ENCODE data around the gene CSE1L.
"Not testable (repeated sequence)": the region's sequence is repeated elsewhere in the genome, so short reads cannot be mapped to it uniquely, and the experiment has no call there.

Gene CSE1L

DNA sequence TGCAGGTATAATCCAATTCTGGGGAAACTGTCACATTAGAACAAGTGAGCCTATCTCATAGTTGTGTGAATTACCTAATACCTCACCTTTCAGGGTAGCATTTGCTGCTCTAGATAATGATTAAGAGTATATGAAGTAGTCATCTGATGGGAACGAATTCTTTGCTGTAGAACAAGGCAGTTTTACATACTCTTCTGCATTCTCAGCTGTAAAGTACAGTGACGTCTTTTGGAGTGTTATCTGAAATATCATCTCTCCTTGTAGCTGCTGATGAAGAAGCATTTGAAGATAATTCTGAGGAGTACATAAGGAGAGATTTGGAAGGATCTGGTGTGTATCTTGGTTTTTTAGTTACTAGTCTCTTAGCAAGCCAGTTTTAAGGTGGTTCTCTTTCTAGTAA, 28.4 kb downstream of the CSE1L start:
- DNase-seq = no peak

DNA sequence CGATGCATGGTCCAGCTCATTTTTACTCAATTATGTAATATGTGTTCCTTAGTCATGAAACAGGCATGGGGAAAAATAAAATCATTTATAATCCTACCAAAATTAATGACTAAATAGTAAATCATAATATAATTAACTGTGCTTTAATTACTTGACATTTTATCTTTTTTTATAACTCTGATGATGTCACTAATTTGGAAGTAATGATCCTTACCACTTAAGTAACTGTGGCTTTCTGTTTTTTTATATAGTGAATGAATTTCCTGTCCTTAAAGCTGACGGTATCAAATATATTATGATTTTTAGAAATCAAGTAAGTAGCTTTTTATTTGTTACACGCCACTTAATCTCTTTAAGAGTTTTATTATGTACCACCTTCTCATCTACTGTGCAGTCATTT, 32.2 kb downstream of the CSE1L start:
- DNase-seq = no peak

DNA sequence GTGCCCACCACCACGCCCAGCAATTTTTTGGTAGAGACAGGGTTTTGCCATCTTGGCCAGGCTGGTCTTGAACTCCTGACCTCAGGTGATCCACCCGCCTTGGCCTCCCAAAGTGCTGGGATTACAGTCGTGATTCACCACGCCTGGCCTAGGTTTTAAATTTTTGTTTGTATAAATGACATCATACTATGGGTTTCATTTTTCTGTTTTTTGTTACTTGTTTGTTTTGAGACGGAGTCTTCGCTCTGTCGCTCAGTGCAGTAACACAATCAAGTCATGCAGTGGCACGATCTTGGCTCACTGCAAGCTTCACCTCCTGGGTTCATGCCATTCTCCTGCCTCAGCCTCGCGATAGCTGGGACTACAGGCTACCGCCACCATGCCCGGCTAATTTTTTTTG, 36.2 kb downstream of the CSE1L start:
- not testable (repeated sequence) for DNase-seq

DNA sequence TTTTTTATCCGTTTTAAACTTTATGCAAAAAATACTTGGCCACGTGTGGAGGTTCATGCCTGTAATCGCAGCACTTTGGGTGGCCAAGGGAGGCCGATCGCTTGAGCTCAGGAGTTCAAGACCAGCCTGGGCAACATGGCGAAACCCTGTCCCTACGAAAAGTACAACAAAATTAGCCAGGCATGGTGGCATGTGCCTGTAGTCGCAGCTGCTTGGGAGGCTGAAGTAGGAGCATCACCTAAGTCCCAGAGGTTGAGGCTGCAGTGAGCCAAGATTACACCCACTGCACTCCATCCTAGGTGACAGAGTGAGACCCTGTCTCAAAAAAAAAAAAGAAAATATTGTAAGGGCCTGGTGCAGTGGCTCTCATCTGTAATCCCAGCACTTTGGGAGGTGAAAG, 45.0 kb downstream of the CSE1L start:
- DNase-seq = no peak

DNA sequence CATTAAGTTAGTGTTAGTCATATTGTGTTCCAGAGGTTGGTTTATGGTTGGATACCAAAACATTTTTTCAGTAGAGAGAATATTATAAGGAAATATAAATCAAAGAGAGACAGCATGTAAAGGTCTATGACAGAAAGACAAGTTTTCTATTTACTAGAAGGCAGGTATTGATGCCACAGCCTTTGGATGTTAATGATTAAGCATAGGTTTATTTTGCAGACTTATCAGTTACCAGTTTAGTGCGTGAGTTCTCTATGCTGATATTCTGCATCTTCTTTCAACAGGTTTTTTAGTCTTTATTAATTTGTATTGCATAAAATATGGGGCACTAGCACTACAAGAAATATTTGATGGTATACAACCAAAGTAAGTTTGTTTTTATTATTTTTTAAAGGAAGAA, 45.6 kb downstream of the CSE1L start:
- no peak for DNase-seq

DNA sequence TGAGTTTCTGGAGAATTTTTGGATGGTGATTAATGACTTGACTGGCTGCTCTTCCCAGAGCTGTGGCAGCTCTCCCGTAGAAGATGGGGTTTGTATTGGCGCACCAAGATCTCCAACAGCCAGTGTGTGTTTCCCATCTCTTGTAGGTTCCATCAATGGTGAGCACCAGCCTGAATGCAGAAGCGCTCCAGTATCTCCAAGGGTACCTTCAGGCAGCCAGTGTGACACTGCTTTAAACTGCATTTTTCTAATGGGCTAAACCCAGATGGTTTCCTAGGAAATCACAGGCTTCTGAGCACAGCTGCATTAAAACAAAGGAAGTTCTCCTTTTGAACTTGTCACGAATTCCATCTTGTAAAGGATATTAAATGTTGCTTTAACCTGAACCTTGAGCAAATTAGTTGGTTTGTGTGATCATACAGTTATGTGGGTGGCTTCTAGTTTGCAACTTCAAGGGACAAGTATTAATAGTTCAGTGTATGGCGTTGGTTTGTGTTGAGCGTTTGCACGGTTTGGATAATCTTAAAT, 50.2 kb downstream of the CSE1L start:
- no peak for DNase-seq

DNA sequence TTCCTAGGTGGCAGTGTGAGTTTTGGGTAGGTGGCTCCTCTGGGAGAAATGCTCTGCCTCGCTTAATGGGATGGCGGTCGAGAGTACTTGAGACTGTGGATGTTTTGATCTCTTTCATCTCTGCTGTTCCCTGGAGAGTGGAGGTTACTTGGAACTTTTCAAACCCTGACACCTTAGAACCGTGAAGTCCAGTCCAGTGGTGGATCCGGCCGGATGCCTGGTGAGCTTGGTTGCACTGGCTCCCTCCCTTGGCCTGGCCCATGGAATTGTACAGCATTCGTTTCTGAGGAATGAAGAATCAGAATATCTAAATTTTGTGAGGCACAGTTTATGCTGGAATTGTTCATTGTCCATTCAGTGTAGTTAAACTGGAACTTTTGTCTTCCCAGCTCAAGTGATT, 51.0 kb downstream of the CSE1L start:
- no peak for DNase-seq

DNA sequence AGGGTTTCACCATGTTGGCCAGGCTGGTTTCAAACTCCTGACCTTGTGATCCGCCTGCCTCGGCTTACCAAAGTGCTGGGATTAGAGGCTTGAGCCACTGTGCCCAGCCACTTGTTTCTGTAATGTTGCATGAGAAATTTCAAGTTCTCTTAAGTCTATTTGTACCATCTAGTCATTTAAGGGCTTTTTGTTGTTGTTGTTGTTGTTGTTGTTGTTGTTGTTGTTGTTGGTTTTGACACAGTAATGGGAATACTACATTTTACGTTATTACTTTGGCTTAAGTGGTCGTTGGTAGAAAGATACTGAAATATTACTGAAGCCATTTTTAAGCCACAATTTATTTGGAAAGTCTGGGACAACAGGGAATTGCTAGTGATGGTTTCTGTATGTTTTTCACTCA, 52.0 kb downstream of the CSE1L start:
- no peak for DNase-seq

DNA sequence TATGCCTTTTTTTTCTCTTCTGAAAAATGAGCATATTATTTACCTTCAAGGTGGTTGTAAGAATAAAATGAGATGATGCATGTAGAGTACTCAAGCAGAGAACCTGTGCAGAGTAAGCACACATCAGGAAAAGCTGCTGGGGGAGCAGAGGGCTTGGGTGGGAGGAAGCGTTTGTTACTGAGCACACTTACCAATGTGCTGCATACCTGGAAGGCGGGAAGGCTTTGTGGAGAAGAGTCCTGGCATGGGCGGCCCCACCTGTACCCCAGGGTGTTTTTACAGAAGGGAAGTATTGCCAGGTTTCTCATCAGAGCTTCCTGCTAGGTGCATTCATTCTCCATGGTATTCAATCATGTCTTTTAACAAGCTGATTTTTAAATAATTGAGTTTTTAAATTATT, 52.9 kb downstream of the CSE1L start:
- DNase-seq = no peak

DNA sequence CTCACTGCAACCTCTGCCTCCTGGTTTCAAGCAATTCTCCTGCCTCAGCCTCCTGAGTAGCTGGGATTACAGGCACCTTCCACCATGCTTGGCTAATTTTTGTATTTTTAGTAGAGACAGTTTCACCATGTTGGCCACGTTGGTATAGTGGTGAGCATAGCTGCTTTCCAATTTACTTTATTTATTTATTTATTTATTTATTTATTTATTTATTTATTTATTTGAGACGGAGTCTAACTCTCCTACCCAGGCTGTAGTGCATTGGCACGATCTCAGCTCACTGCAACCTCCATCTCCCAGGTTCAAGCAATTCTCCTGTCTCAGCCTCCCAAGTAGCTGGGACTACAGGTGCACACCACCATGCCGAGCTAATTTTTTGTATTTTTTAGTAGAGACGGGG, 54.2 kb downstream of the CSE1L start:
- DNase-seq = not testable (repeated sequence)

DNA sequence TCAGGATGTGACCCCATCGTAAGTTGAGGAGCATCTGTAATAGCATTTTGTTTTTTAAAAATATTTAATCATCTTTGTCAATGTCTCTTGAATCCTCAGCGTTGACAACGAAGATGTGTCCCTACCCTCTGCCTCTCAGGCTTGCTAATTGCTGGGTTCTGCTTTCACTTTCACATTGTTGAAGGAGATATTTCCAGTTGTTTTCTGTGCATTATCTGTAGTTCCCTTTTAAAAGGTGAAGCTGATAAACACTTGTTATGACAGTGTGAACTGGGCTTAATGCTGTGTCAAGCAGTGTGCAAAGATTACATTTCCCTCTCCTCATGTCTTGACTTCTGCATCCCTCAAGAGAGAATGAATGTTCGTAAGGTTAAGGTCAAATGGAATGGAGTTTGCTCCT, 54.9 kb downstream of the CSE1L start:
- no peak for DNase-seq

DNA sequence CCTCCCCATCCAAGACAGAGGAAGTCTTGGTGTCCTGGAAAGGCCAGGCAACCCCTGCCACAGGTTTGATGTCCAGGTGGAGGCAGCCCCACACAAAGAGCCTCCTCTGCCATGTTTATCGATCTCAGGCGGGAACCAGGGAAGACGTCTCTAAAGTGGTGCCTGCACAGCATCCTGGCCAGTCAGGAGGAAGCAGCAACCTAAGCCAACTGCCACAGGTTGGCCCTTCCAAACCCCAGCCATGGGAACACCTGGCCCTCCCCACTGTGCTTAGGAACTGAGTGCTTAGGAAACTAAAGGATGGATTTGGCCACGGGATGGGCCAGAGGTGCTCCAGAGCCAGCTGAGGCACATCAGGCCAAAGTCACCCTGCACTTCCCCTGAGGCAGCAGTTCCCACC, 56.9 kb downstream of the CSE1L start:
- DNase-seq = no peak

DNA sequence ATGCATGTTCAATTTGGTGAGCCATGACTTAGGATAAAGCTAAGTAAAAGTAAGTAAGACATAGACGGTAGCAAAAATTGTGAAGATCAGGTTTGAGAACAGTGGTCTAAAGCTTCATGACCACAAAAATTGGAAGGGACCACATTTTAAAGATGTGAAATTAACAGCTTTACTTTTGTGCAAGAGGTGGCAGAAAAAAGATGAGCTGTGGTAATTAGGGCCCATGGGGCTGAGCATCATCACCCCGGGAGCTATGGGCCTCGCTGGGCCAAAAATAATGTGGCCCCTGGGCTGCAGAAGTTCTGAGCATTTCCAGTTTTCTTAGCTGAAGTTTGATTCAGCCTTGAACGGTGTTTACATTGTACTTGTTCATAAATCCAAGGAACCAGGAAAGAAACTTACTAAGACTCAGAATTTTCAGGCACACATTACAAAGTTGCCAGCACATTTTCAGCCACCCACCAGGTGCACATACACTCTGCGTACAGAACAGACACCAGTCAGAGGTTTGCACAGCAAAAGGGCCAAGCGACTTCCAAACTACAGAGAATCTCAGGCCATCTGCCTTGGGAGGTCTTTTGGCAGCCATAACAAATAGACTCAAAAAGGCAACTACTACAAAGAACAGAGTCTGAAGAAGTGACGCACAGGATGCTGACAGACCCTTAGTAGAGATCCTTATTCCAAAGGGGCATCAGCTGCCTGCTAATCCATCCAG, 57.7 kb downstream of the CSE1L start:
- DNase-seq = no peak

DNA sequence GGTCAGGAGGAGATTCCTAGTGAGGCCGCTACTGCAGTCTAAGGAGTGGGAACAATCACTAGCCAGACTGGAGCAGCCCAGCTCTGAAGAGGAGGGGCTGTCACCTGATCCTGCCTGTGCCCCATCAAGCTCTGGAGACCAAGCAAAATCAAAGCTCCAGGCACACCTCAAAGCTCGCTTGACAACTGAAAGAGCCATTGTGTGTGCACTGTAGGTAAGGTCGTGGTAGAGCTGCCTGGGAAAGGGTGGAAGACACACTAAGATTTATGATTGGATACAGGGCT, 58.2 kb downstream of the CSE1L start:
- no peak for DNase-seq

DNA sequence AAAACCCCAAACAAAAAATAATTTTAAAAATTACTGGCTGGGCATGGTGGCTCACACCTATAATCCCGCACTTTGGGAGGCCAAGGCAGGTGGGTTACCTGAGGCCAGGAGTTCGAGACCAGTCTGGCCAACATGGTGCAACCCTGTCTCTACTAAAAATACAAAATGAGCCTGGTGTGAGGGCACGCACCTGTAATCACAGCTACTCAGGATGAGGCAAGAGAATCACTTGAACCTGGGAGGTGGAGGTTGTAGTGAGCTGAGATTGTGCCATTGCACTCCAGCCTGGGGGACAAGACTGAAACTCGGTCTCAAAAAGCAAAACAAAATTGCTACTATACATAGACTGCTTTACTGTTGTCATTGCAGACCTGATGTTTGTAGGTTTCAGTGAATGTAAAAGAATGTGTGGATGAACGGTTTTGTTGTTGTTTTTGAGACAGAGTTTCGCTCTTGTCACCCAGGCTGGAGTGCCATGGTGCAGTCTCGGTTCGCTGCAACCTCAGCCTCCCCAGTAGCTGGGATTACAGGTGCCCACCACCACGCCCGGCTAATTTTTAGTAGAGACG, 59.0 kb downstream of the CSE1L start:
- not testable (repeated sequence) for DNase-seq

DNA sequence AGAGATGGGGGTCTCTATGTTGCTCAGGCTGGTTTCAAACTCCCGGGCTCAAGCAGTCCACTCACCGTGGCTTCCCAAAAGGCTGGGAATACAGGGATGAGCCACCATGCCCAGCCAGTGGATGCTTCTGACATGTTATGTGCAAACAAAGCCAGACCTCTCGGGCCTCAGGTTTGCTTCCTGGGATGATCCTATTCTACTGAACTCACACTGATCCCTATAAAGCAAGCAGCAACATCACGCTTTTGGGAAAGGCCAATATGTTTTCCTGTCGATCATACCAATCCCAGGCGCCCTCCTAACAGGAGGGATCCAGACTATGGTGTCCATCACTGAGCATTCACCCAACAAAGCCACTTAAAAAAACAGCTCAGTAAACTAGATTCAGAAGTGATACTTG, 60.2 kb downstream of the CSE1L start:
- no peak for DNase-seq

DNA sequence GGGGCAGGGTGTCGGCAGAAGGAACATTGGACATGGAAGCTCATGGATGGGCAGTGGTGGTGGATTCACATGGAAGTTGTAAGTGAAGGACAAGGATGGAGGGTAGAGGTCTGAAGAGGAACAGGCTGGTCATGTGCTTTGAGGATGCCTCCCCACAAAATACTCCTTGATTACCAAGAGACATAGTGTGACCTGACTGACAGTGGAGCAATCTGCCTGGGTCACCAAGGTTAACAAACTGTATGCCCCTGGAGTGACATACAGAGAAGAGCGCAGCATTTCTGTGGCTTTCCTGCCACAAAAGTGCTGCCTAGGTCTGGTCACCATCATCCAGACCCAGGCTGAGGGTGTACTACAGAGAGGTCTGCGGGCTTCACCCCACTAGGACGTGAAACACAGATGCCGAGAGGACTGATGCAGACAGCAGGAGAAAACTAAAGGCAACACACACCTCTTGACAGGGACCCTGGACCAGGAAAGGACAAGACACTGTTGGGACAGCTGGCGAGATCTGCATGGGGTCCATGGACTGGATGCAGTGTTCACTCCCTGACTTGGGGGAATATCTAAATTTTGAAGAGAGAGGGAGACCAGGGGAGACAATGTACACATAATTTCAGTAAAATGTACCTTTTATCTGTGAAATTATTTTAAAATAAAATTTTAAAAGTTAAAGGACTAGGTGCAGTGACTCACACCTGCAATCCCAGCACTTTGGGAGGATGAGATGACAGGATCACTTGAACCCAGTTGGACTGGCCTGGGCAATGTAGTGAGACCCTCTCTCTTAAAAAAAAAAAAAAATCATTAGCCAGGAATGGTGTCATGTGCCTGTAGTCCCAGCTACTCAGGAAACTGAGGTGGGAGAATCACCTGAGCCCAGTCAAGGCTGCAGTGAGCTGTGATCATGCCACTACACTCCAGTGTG, 64.9 kb downstream of the CSE1L start:
- no peak for DNase-seq

DNA sequence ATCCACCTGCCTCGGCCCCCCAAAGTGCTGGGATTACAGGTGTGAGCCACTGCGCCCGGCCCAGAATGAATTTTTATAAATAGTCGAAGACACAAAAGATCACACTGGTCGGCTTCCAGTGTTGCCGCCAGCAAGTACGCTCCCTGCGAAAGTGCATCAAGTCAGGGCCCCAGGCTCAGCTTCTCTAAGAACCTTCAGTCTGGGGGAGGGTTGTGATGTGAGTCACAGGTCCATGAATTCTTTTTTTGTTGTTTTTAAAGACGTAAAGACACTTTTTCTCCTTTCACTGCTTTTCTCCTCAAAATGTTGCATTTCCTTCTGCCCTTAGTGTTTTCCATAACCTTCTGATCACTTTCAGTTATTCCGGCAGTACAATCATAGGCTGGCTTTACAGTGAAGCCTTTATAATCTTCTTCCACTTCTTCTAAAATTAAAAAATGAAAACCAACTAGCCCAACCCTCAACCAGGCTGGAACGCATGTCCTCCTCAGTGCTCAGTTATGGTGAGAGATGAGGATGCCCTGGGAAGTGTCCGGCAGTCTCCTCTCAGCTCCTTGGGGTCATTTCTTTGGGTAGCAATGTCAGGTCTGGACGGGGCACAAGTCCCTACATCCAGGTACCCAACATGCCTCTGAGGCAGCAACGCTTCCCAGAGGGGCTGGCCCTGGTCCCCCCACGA, 66.6 kb downstream of the CSE1L start:
- no peak for DNase-seq

DNA sequence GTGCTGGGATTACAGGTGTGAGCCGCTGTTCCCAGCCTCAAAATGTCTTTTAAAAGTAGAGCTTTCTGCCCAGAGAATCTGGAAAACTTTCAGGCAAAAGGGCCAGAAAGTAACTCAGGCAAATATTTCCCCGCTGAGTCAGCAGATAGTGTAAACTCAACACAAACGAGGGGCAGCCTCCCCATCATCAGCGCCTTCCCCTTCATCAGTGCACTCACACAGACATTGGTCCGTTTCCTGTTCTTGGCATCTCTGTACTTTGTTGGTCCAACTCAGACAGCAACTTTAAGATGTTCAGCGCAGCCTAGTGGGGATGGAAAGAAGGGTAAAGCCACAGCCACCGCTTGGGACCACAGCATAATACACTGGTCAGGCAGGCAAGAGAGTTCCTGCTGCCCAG, 69.5 kb downstream of the CSE1L start:
- DNase-seq = no peak

DNA sequence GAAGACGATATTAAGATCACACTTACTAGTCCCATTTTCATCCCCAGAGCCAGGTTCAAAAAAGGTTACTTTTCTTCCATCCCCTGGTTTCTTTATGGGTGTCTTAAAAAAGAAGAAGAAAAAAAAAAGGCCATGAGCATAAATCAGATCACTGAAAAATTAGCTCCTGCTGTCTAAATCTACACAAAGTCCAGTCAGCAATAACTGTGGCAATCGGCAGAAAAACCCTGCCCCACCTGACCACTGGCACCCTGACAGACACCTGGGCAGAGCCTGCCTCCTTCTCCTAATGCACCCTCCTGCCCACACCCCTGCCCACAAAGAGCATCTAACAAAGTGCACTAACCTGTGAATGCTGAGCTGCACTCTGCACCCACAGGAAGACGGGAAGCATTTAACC, 72.2 kb downstream of the CSE1L start:
- no peak for DNase-seq

DNA sequence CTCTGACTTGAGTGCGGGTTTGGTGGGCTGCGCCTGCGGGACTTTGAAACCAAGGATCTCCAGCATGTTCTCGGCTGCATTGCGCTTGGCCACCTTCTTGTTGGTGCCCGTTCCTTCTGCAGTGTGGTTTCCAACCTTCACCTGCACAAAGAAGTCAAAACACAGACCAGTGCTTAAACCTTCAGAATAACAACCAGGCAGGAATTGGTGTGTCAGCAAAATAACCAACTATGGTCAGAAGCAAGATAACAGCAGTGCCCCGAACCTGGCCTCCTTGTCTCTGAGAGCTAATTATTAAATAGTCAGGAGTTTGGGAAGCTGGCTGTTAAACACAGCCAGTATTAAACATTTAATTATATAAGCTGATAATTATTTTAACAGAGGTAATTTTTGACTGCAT, 73.9 kb downstream of the CSE1L start:
- no peak for DNase-seq

DNA sequence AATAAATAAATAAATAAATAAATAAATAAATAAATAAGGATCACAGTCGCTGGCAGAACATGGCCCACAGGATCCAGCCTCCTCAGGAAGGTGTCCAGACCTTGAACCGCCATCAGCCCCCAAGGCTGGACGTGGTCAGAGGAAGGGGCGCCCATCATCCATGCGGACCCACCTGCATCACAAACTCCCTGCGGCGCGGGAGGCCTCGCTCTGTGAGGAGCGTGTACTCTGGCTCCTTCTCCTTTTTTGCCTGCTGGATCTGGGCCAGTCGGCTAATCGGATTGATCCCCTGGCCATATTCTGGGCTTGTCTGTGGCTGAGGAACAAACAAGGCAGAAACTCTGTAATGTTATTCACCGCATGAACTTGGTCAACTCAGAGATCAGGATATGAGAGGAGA, 76.8 kb downstream of the CSE1L start:
- DNase-seq = no peak

DNA sequence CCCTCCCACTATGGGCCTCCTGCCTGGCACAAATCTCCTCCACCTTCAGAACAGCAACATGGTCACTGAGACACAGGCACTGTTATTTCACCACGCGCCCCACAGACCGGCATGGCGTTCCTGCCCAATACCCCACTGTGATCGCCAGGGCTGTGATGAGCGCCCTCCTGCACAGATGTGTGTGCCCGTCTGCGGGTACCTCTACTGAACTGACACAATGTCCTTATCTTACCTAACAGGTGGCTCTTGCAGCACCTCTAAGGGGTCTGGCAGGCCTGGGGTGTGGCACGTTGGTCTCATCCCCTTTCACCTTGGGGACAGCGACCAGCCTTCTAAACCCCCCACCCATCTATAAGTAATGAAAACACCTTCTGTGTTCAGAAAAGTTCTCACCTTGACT, 77.9 kb downstream of the CSE1L start:
- no peak for DNase-seq
